Fibroblast of skin of right quadriceps (primary cell): Measurements from ENCODE around the gene CCK.
A peak's percentile ranks its signal among the peaks of the same experiment; 100 is the strongest.

Experiments
- DNase-seq: peaks from one replicate; pipeline ENCODE4 v3.0.0-alpha.2; 2013

Gene CCK

DNA sequence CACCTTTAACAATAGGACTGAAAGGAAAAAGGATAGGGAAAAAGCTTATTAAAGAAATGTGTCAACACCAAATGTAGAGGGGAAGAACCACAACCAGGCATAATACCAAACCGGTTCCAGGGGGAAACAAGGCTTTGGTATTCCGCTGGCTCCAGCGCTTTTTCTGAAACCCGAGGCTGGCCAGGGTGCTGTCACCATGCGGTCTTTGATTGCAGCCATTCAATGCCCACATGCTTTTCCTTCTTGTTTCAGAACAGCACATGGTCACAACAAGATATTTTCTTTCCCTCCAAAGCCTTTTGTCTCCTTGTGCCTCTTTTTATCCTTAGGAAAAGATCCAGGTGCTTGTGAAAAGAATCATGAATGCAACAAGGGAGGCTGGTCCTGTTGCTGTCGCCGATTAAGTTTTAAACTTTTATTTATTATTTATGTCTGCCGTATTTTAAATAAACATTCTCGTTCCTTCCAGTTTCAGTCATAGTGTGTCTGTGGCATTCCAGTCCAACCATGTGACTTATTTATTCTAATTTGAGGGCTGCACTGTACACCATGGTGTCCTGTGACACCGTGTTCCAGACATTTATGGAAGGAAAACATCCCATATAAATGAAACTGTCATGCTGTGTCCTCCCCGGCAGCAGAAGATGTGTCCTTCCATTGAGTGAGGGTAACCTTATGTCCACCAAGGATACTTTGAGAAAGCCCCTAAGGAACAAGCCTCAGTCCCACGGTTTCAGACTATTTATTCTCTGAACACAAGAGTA, 41.1 kb downstream of the CCK start:
- no peak for DNase-seq

DNA sequence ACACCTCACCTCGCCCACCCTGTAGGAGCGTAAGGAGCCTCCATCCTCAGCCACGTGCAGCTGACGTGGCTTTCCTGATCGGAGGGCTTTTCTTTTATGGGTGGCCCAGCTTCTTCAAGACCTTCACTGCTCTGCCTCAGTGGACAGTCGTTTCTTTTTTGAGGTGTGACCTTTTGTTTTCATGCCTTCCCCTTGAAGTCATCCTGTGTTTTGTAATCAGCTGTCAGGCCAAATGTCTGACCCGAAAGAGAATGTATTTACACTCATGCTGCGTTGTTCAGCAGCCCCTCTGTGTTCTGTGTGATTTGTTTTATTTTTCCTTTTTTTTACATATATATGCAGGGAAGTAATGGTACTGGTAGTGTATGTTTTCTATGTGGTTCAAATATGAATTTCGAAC, 41.8 kb downstream of the CCK start:
- DNase-seq: no peak

DNA sequence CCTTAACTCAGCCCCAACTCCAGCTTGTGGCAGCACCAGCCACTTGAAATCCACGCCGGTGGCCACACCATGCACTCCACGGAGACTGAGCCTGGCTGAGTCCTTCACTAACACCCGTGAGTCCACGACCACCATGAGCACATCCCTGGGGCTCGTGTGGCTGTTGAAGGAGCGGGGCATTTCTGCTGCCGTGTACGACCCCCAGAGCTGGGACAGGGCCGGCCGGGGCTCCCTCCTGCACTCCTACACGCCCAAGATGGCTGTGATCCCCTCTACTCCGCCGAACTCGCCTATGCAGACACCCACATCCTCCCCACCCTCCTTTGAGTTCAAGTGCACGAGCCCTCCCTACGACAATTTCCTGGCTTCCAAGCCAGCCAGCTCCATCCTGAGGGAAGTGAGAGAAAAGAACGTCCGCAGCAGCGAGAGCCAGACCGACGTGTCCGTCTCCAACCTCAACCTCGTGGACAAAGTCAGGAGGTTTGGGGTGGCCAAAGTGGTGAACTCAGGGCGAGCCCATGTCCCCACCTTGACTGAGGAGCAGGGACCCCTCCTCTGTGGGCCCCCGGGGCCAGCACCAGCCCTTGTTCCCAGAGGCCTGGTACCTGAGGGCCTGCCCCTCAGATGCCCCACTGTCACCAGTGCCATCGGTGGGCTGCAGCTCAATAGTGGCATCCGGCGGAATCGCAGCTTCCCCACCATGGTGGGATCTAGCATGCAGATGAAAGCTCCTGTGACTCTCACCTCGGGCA, 42.9 kb downstream of the CCK start:
- no peak for DNase-seq

DNA sequence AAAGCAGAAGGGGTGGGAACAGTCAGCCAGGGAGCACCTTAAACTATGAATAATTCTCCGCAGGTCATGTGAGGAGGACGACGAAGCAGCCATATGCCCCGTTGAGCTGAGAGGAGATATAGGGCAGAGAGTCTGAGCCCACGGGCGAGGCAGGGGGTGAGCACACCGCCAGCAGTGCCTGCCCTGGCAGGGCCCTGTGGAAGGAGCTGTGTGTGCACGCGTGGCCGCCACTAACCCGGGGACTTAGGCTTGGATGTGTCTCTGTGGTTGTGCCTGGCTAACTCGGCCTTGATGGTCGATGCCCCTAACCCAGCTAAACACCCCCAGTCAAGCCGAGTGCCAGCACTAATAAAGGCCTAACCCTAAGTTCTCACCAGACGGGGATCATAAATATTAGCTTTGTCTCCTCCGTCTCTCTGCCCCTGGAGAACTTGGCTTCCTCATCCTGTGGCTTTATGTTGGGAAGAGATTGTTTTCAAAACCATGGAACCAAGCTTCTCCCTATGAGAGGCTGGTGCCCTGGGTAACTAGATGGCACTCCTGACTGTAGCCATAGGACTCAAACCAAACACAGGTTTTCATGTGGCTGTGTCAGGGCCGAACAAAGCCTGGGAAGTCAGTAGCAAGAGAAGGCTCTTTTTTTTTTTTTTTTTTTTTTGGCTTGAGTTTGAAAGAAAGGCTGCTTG, 45.4 kb downstream of the CCK start:
- no peak for DNase-seq

DNA sequence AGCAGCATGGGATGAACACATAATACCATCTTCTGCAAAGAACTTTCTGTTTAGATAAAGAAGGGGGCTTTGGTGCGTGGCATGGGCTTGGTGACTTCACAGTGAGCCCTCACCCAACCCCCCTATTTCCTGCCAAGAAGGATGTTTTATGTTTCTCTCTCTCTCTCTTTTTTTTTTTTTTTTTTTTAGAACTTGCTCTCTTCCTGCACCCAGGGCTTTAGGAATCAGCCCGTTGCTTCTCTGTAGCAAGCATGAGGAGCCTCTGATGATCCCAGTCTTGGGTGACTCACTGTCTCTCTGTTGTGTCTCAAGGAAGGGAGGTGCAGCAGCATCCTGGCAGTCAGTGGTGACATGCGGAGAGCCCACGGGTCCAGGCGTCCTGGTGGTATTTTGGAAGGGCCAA, 49.1 kb downstream of the CCK start:
- DNase-seq: peak; percentile 55

DNA sequence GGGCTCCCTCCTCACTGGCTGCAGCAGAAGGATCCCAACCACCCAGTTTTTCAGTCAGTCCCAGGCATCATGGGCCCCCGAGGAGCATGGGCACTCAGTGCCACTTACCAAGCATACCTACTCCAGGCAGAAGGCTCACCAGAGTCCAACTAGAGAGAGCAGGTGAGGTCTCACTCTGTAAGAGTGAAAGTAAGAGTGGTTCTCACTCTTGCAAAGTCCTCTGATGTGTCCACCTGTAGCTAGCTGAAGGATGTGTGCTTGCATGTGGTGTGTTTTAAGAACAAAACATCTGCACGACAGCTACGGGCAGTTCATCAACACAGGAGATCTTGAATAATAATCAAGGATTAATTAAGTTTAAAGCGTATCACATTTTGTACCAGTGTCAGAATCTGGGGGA, 49.7 kb downstream of the CCK start:
- DNase-seq: no peak

DNA sequence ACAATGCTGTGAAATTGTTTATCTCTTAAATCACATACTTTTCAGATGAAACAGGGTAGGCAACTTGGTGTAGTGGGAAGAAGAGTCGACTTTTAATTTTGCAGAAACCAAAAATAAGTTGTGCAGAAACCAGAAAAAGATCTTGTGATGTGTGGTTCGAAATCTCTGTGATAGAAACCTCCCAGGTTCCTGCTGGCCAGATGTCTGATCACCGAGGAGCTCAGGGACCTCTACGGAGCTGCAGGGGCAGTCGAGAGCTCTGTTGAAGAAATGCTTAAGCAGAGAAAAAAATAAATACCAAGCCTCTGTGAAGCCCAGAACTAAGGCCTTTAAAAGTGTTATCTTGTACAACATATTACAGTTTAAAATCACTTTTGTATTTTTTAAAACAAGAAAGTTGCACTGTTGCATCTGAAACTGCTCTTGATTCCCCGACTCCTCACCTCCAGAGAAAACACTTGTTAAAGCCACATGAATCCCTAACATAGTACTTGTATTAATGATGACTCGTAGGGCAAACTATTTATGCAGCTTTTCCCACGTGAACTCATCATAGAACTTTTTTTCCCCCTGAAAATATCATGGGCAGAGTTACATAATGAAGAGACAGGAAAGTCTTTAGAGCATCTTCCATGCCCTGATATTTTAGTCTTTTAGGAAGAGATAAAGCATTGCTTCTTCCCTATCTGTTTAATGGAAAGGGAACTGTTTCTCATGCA, 51.3 kb downstream of the CCK start:
- peak; percentile 37 for DNase-seq

DNA sequence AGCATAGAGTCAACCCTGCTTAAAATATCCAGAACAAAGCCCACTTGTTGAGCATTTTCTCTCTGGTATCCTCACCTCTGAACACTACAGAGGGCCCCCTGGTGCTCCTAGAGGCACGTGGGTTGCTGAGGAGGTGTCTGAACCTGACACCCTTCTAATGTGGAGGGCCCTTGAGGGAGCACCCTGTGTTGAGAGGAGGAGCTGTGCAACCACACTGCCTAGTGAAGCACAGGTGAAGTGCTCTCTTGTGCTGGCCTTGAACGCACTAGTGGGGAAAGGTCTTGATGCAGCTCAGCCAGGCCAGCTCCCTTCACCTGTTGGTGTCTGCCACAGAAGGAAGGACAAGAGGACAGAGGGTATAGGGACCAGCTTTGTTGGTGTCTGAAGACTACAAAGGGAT, 51.9 kb downstream of the CCK start:
- no peak for DNase-seq

DNA sequence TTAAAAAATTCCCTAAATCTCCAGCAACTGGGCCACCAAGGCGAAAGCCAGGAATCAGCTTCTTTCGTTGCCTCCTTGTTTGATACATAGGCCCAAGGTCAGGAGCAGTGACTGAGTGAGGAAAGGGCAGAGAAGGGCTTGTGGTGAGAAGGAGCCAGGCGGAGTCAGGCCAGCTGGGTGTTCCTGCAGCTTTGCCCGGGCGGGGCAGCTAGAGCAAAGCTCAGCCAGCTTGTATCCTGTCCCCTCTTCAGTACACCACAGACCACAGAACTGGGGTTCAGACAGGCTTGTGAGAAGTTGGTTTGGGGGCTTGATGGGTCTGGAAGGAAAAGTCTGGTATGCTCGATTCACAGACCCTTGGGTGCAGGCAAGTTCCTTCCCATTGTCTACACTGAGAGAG, 52.6 kb downstream of the CCK start:
- DNase-seq: no peak

DNA sequence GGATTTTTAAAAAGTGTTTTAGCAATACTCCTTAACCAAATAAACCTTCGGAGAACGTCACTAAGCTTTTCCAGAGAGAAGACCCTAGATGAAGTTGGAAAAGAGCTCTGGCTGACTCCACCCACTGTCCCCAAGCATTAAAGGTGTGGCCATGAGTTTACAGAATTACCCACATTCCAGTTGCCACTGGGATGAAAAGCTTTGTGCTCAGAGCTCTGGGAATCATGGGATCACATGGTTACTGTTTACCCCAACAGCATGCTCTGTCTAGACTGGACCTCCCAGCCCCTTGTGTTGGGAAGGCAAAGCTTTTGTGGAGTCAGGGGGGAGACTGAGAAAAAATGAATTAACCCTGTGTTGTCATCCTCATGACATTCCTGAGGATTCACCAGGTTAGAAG, 55.3 kb downstream of the CCK start:
- DNase-seq: no peak

DNA sequence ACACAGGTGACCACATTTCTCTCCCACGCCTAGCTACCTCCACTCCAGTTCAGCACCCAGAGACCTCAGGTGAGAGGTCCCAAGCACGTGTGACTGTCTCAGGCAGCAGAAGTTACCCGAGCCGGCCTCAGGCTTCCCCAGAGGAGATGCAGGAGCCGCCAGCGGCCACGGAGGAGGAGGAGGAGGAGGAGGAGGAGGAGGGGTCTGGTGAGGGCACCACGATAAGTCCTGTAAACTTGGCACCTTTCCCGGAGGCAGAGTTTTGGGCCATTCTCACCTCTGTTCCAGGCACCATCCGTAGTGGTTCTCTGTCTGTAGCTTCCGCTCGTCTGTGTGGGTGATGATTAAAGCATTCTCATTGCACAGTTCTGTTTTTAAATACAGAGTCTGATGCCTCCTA, 56.1 kb downstream of the CCK start:
- DNase-seq: no peak
